Measurements from ENCODE around the gene SMIM7.

The SMIM7 gene

DNA sequence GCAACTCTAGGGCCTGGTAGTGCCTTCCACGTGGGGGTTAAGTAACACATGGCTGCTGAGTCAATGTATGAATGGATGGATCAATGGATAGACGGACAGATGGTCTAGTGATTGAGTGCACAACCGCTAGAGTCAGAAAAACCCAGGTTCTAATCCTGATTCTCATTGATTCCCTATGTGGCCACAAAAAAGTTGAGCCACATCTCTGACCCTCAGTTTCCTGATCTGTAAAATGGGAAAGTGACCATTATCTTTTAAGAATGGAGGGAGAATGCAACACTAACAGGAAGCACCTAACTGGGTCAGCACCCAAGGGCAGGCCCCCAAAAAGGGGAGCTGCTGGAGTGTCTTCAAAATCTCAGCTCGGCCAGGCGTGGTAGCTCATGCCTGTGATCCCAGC lies 2.6 kb downstream of the SMIM7 start:
- H3K4me3 ChIP-seq (ENCODE audit: insufficient read depth in 1 of 2, low read depth in 1 of 2, low read length in 2 of 2), result no peak overlapping the region
- peaks cover 27% of the 10 kb centered on the region for H3K4me1 ChIP-seq (ENCODE audit: control insufficient read depth, insufficient read depth, low read depth, low read length)
- H2BK12ac ChIP-seq (ENCODE audit: low read length in 2 of 2), result no peak overlapping the region
- H4K8ac ChIP-seq (ENCODE audit: low read length), result no peak overlapping the region
- no peak overlapping the region for H3K18ac ChIP-seq (ENCODE audit: low read depth in 1 of 2, low read length in 2 of 2)
- no peak overlapping the region for H3K4me2 ChIP-seq (ENCODE audit: low read length, poor library complexity, severe bottlenecking)
- H3K14ac ChIP-seq (ENCODE audit: low read length in 2 of 2), result no peak overlapping the region
- peaks cover 0 to 4% of the 10 kb centered on the region in 2 experiments for H3K27me3 ChIP-seq (ENCODE audit: control insufficient read depth in 1 of 2, insufficient read depth in 1 of 2, low read length in 2 of 2)
- H2BK5ac ChIP-seq (ENCODE audit: low read depth, low read length, poor library complexity, severe bottlenecking), result no peak overlapping the region
- H3K9ac ChIP-seq (ENCODE audit: low read length), result no peak overlapping the region
- H2AK5ac ChIP-seq (ENCODE audit: low read length, severe bottlenecking), result no peak overlapping the region
- H3K27ac ChIP-seq (ENCODE audit: low read length, poor library complexity, severe bottlenecking), result no peak overlapping the region
- no peak overlapping the region for H2BK120ac ChIP-seq (ENCODE audit: low read depth, low read length)
- peaks cover 42% of the 10 kb centered on the region for H3K79me1 ChIP-seq (replicated peaks; ENCODE audit: low read length, poor library complexity, severe bottlenecking)
- H3K4ac ChIP-seq (ENCODE audit: low read depth in 1 of 2, low read length in 2 of 2), result no peak overlapping the region
- DNase-seq, result no peak
- H4K91ac ChIP-seq (ENCODE audit: low read length), result no peak overlapping the region
- no peak overlapping the region for H2BK15ac ChIP-seq (ENCODE audit: low read depth, poor library complexity, severe bottlenecking)
- no peak overlapping the region for H3K23ac ChIP-seq (ENCODE audit: low read length in 2 of 2)
- no peak overlapping the region for H2AFZ ChIP-seq (ENCODE audit: low read depth, low read length)
- H3K9me3 ChIP-seq (ENCODE audit: control insufficient read depth, low read length), result no peaks in the 10 kb centered on the region
- peaks cover 53 to 64% of the 10 kb centered on the region in 2 experiments for H3K36me3 ChIP-seq (ENCODE audit: control insufficient read depth in 1 of 2, insufficient read depth in 2 of 2, low read depth in 1 of 2, low read length in 2 of 2)
- 98% methylated on average over 5 of the region's 5 CpGs for WGBS

DNA sequence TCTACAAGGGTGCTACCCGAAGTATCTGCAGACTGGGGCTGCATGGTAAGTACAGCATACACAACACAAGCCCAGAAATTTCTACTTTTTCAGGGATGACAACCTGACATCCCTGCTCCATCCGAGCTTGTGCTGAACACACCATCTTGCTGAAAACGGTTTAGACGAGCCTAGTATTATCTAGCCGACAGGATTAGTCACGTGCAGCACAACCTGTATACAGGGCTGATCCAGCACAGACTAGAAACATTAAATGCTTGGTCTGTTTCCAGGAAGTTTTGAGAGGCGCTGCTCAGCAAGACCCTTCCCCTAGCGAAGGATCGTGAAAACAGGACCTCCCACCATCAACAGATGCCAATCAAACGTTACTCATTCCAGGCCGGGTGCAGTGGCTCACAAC lies 4.2 kb downstream of the SMIM7 start:
- H3K14ac ChIP-seq (ENCODE audit: low read length in 2 of 2), result no peak overlapping the region
- no peak overlapping the region for H3K23ac ChIP-seq (ENCODE audit: low read length in 2 of 2)
- no peak overlapping the region for H3K18ac ChIP-seq (ENCODE audit: low read depth in 1 of 2, low read length in 2 of 2)

DNA sequence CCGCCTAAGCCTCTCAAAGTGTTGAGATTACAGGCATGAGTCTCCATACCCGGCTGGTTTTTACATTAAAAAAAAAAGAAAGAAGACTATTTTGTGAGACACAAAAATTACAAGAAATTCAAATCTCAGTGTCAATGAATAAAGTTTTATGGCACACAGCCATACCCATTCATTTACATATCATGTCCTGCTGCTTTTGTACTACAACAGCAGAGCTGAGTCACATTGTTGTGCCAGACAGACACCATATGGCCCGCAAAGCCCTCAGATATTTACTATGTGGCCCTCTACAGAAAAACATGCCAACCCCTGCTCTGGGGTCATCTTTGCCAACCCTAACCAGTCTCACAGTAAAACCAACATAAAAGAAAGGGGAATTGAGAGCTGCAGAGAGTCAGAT lies 5.3 kb downstream of the SMIM7 start:
- Histone ChIP-seq H3K27ac (ENCODE audit: low read length, poor library complexity, severe bottlenecking) (no peak overlapping the region), H3K18ac (ENCODE audit: low read depth in 1 of 2, low read length in 2 of 2) (no peak overlapping the region), H2BK5ac (ENCODE audit: low read depth, low read length, poor library complexity, severe bottlenecking) (no peak overlapping the region), H3K27me3 (ENCODE audit: control insufficient read depth in 1 of 2, insufficient read depth in 1 of 2, low read length in 2 of 2) (no peaks in the 10 kb centered on the region), H3K4me1 (ENCODE audit: control insufficient read depth, insufficient read depth, low read depth, low read length) (peaks cover 14% of the 10 kb centered on the region), H4K8ac (ENCODE audit: low read length) (no peak overlapping the region), H3K23ac (ENCODE audit: low read length in 2 of 2) (no peak overlapping the region), H2BK120ac (ENCODE audit: low read depth, low read length) (no peak overlapping the region), H3K14ac (ENCODE audit: low read length in 2 of 2) (no peak overlapping the region), H3K4me3 (ENCODE audit: insufficient read depth in 1 of 2, low read depth in 1 of 2, low read length in 2 of 2) (no peak overlapping the region), H3K79me1 (replicated peaks; ENCODE audit: low read length, poor library complexity, severe bottlenecking) (peaks cover 53% of the 10 kb centered on the region), H3K9ac (ENCODE audit: low read length) (no peak overlapping the region), H4K91ac (ENCODE audit: low read length) (no peak overlapping the region), H2AK5ac (ENCODE audit: low read length, severe bottlenecking) (no peak overlapping the region), H2BK12ac (ENCODE audit: low read length in 2 of 2) (no peak overlapping the region), H2BK15ac (ENCODE audit: low read depth, poor library complexity, severe bottlenecking) (no peak overlapping the region), H3K4me2 (ENCODE audit: low read length, poor library complexity, severe bottlenecking) (no peak overlapping the region), H3K4ac (ENCODE audit: low read depth in 1 of 2, low read length in 2 of 2) (no peak overlapping the region), H3K9me3 (ENCODE audit: control insufficient read depth, low read length) (no peaks in the 10 kb centered on the region), H2AFZ (ENCODE audit: low read depth, low read length) (no peak overlapping the region), H3K36me3 (ENCODE audit: control insufficient read depth in 1 of 2, insufficient read depth in 2 of 2, low read depth in 1 of 2, low read length in 2 of 2) (peaks cover 71 to 82% of the 10 kb centered on the region in 2 experiments)
- WGBS, result 100% methylated on average over 2 of the region's 3 CpGs
- no peak for DNase-seq

More for the DNA sequence above, 4.2 kb downstream of the SMIM7 start:
- H2BK5ac ChIP-seq (ENCODE audit: low read depth, low read length, poor library complexity, severe bottlenecking), result no peak overlapping the region
- no peak overlapping the region for H3K9ac ChIP-seq (ENCODE audit: low read length)
- H2AK5ac ChIP-seq (ENCODE audit: low read length, severe bottlenecking), result no peak overlapping the region
- peaks cover 69 to 80% of the 10 kb centered on the region in 2 experiments for H3K36me3 ChIP-seq (ENCODE audit: control insufficient read depth in 1 of 2, insufficient read depth in 2 of 2, low read depth in 1 of 2, low read length in 2 of 2)
- no peak overlapping the region for H3K4ac ChIP-seq (ENCODE audit: low read depth in 1 of 2, low read length in 2 of 2)
- H3K4me1 ChIP-seq (ENCODE audit: control insufficient read depth, insufficient read depth, low read depth, low read length), result peaks cover 19% of the 10 kb centered on the region
- H3K4me2 ChIP-seq (ENCODE audit: low read length, poor library complexity, severe bottlenecking), result no peak overlapping the region
- peaks cover 53% of the 10 kb centered on the region for H3K79me1 ChIP-seq (replicated peaks; ENCODE audit: low read length, poor library complexity, severe bottlenecking)
- WGBS, result 89% methylated on average over 11 of the region's 11 CpGs
- H3K4me3 ChIP-seq (ENCODE audit: insufficient read depth in 1 of 2, low read depth in 1 of 2, low read length in 2 of 2), result no peak overlapping the region
- H2BK15ac ChIP-seq (ENCODE audit: low read depth, poor library complexity, severe bottlenecking), result no peak overlapping the region
- H2BK12ac ChIP-seq (ENCODE audit: low read length in 2 of 2), result no peak overlapping the region
- no peak overlapping the region for H2BK120ac ChIP-seq (ENCODE audit: low read depth, low read length)
- H3K27ac ChIP-seq (ENCODE audit: low read length, poor library complexity, severe bottlenecking), result no peak overlapping the region
- H4K8ac ChIP-seq (ENCODE audit: low read length), result no peak overlapping the region
- no peaks in the 10 kb centered on the region for H3K9me3 ChIP-seq (ENCODE audit: control insufficient read depth, low read length)
- H4K91ac ChIP-seq (ENCODE audit: low read length), result no peak overlapping the region
- no peak for DNase-seq
- no peaks in the 10 kb centered on the region for H3K27me3 ChIP-seq (ENCODE audit: control insufficient read depth in 1 of 2, insufficient read depth in 1 of 2, low read length in 2 of 2)
- no peak overlapping the region for H2AFZ ChIP-seq (ENCODE audit: low read depth, low read length)

DNA sequence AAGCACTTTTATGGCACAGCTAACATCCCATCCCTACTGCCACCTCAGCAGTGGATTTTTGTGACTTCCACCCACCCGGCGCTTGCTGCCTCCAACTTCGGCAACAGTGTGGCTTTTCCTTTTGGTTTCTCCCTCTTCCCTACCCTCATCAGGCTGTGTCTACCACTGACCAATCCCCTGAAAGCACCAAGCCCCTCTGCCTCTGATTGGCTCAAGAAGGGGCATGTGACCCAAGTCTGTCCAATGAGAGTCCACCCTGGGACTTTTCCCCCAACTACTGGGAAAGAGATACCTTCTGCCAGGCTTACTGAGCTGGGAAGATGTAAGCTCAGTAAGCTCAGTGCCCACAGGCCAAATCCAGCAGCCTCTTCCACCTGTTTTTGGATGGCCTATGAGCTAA lies 5.8 kb downstream of the SMIM7 start:
- H3K4ac ChIP-seq (ENCODE audit: low read depth in 1 of 2, low read length in 2 of 2), result no peak overlapping the region
- no peak overlapping the region for H3K4me2 ChIP-seq (ENCODE audit: low read length, poor library complexity, severe bottlenecking)
- no peak overlapping the region for H3K4me3 ChIP-seq (ENCODE audit: insufficient read depth in 1 of 2, low read depth in 1 of 2, low read length in 2 of 2)
- no peak overlapping the region for H2BK15ac ChIP-seq (ENCODE audit: low read depth, poor library complexity, severe bottlenecking)
- no peaks in the 10 kb centered on the region for H3K27me3 ChIP-seq (ENCODE audit: control insufficient read depth in 1 of 2, insufficient read depth in 1 of 2, low read length in 2 of 2)
- no peak overlapping the region for H3K27ac ChIP-seq (ENCODE audit: low read length, poor library complexity, severe bottlenecking)
- no peak overlapping the region for H3K23ac ChIP-seq (ENCODE audit: low read length in 2 of 2)
- peaks cover 12% of the 10 kb centered on the region for H3K4me1 ChIP-seq (ENCODE audit: control insufficient read depth, insufficient read depth, low read depth, low read length)
- H4K91ac ChIP-seq (ENCODE audit: low read length), result no peak overlapping the region
- no peak overlapping the region for H3K14ac ChIP-seq (ENCODE audit: low read length in 2 of 2)
- no peak overlapping the region for H3K9ac ChIP-seq (ENCODE audit: low read length)
- H2AK5ac ChIP-seq (ENCODE audit: low read length, severe bottlenecking), result no peak overlapping the region
- H3K9me3 ChIP-seq (ENCODE audit: control insufficient read depth, low read length), result no peaks in the 10 kb centered on the region
- peaks cover 73 to 82% of the 10 kb centered on the region in 2 experiments for H3K36me3 ChIP-seq (ENCODE audit: control insufficient read depth in 1 of 2, insufficient read depth in 2 of 2, low read depth in 1 of 2, low read length in 2 of 2)
- peak; percentile 28 for DNase-seq
- no peak overlapping the region for H4K8ac ChIP-seq (ENCODE audit: low read length)
- no peak overlapping the region for H2BK5ac ChIP-seq (ENCODE audit: low read depth, low read length, poor library complexity, severe bottlenecking)
- WGBS, result 98% methylated on average over 3 of the region's 3 CpGs
- peaks cover 53% of the 10 kb centered on the region for H3K79me1 ChIP-seq (replicated peaks; ENCODE audit: low read length, poor library complexity, severe bottlenecking)
- no peak overlapping the region for H3K18ac ChIP-seq (ENCODE audit: low read depth in 1 of 2, low read length in 2 of 2)
- no peak overlapping the region for H2AFZ ChIP-seq (ENCODE audit: low read depth, low read length)
- no peak overlapping the region for H2BK12ac ChIP-seq (ENCODE audit: low read length in 2 of 2)
- H2BK120ac ChIP-seq (ENCODE audit: low read depth, low read length), result no peak overlapping the region
